NCI-H2081 treated with DMSO at 0.1 percent for 48 hours (cell line): ENCODE data around the gene MEIS2.

Source experiments
- DNase-seq: peaks from one replicate; lab custom pipeline; 2025; lab: John Stamatoyannopoulos, UW

MEIS2 gene

GRCh38 chr15:36965570-36966342, 134.6 kb downstream of the MEIS2 start:
- DNase-seq, result no peak

DNA sequence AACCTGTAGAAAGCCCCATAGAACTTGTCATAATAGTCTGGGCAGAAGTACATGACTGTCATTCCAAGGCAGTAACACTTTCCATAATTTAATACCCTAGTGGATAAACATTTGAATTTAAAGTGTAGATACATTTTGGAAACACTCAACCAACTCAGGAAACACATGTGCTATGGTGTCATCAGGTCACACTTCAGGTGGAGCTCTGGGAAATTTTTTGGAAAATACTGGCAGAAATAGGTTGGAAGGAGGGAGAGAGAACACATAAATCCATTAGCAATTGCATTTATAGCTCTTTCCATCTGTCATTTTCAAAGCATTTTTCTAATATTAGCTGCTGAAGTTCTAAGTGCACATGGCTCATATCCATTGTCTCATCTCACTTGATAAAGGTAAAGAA, 135.7 kb downstream of the MEIS2 start:
- DNase-seq, result no peak

- no peak for DNase-seq
These were observed 138.4 kb downstream of the MEIS2 start for GRCh38 chr15:36961956-36962355.

DNA sequence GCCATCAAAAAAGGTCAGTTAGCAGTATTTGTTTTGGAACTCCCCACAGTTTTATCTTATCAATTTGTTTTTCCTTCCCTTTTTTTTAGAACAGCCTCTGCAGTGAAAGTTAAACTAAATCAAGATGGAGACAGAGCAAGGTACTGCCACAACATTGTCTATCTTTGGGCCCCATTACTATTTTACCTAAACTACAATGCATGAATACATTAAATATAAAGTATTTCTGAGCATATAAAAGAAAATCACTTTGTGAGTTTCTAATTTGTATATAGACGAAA, 139.5 kb downstream of the MEIS2 start:
- DNase-seq, result no peak

DNA sequence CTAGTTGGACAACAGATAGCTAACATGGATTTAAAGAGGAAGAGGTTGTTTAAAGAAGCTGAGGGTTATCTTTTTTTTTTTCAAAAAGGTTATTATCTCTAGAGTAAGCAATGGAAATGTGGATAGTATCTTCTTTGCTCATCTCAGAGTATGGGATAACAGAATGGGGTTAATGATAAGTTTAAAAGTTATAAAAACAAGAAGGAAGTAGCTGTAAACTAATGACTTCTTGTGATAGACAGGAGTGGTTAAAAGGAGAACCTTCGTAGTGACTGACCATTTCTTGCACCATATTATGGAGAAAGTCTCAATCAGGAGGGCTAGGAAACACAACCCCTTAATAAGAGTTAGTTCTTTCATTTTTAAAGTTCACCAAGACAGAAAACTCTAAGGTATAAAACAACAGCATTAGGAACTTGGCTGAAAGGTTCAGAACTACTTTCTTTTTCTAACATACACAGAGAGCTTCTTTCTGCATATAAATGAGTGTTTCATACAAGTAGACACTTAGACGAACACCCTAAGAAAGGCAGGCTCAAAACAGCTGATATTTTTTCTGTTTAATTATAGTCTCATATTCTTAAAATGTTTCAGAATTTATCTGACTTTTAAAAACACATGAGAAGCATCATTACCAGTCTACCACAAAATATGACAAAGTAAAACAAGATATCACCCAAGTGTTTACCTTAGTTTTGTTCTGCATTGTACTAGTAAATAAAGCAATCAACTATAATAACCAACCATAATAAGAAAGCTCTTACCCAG, 140.0 kb downstream of the MEIS2 start:
- DNase-seq, result no peak

- DNase-seq, result no peak
These were observed 140.6 kb downstream of the MEIS2 start for GRCh38 chr15:36959746-36960145.

- no peak for DNase-seq
These were observed 141.7 kb downstream of the MEIS2 start for GRCh38 chr15:36958606-36959005.

- no peak for DNase-seq
These were observed 145.9 kb downstream of the MEIS2 start for GRCh38 chr15:36954486-36954885.

GRCh38 chr15:36953346-36953745, 147.0 kb downstream of the MEIS2 start:
- no peak for DNase-seq

DNA sequence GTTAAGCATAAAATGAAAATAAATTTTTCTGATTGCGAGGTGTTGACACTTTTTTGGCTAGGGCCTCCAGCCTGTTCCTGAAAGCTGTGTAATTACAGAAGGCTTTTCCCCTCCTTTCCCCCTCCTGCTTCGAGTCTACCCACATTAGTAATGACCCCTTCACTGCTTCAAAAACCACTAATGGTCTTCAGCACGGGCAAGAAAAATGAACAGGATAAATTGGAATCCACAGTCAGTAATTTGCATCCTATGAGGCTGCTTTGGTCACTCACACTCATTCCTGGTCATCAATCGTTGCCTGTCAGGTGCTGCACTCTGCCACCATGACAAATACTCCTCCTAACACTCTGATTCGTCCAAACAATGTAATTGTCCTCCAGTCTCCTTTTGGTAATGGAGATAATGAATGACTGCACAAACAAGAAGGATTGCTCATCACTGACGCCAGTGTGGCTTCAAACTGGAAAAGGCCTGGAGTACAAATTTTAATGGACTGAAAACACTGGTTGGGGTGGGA, 148.6 kb downstream of the MEIS2 start:
- DNase-seq, result peak; percentile 91

GRCh38 chr15:36950371-36950770, 150.0 kb downstream of the MEIS2 start:
- no peak for DNase-seq

DNA sequence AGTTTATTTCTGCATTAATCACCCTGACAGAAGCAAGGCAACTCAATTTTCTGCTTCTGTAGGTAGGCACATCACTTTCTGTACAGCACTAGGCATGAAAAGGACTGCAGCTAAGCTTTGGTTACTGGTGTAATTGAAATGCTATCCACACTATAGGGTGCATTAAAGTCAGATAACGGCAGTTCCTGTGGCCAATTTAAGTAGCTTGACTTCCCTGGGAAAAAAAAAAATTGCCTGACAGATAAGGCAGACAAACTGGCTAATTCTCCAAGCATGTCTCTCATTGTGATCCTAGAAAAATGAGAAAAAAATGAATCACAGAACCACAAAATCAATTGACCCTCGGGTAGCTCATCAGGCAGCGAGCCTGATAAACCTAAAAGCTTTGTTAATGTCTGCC, 151.4 kb downstream of the MEIS2 start:
- no peak for DNase-seq

DNA sequence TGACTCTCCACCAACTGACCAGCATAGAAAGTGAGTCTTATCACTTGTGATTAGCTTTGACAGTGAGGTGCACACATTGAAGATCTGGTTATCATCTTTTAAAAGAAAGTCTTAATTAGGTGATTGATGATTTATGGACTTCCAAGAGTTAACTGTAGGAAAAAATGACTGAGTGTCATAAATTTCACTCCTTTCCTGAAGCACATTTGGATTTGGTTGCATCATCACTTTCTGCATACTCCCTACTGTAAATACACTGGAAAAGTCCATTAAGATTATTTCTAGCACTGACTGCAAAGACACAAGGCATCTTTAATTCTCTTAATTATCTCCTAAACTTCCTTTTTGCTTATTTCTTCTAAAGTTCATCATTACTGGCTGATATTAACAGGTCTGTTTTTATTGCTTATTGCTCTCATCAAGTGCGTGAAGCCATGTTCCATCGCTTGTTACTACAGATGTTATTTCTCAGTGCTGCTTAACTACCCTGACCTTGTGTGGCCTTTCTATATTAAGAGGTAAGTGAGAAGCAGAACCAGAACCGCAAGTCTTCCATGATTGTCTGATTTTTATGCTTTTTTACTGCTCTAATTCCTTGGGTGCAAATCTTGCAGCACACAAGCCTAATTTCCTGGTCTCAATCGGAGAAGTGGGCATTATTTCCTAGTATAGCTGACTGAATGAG, 153.2 kb downstream of the MEIS2 start:
- no peak for DNase-seq

DNA sequence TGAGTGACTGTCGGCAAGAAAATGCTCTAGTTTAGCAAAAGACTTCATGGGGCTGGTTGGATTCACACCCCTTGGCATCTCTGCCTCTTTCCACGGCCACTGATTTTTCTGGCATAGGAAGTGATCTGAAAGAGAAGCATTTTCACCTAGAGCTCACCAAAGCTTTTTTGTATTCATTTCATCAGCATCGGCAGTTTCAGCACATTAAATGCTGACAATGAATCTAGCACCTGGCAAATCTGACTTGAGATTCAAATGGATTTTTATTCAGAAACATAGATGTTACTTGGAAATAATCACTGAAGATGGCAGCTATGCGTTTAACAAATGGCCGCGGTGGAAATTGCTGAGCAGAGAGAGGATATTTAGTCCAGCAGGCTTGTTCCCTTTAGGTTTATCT, 155.9 kb downstream of the MEIS2 start:
- DNase-seq, result no peak

- DNase-seq, result no peak
These were observed 156.6 kb downstream of the MEIS2 start for GRCh38 chr15:36943508-36944361.

- no peak for DNase-seq
These were observed 158.0 kb downstream of the MEIS2 start for GRCh38 chr15:36942248-36942827.

- no peak for DNase-seq
These were observed 158.6 kb downstream of the MEIS2 start for GRCh38 chr15:36941798-36942197.

DNA sequence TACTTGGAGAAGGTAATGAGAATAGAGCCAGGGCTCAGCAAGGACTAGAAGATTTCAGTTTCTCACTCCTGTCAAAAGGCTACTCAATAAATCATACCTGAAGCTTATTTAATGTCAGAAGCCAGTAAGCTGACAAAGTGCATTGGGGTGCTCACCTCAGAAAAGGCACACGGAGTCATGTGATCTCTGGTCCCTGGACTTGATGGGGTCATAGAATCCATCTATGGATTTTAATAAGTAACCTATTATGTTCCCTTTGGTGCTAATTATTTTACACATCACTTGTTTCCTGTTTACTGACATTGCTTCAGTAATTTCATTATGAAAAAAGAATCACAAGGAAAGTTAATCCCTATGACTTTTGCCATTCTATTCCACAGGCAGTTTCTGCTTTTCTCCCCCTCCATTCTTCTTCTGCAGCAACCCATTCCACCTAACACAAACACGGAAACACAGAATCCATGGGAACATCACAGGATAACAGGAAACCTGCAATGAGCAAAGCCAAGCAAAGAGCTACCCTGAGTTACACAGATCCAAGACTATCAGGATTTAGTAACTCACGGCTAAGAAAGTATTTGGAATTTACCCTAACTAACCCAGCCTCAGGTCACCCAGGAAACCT, 159.6 kb downstream of the MEIS2 start:
- DNase-seq, result no peak

DNA sequence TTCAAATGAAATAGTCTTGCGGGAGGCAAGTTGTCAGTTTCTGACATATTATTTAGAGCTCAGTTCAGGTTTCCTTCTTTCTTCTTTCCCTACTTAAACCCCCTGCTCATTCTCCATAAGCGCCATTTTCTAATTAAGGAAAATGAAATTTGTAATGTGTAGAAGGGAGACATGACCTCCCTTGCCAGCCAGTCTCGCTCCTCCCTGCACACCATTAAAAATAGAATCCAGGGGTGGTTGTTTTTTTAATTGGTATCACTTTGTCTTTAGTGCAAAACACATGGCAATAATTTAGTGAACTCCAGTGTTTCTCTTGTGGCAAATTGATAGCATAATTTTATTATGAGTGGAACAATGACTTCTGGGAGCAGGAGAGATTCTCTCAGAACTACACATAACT, 160.1 kb downstream of the MEIS2 start:
- no peak for DNase-seq

DNA sequence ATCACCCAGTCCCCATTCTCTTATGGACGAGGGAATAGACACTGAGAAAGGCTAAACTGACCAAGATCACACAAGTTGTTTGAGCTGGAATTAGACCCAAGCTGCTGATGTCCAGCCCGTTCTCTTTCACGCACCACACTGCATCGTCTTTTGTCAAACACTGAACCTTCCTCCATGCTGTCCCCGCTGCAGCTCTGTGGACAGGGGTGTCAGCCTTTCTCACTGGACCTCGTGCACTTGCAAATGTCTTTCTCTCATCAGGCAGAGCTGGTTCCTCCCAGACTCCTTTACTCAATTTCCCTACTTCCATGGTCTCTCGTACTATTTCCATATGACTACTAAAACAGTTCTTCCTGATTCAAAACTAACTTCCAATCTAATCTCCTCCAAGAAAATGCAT, 161.6 kb downstream of the MEIS2 start:
- no peak for DNase-seq

GRCh38 chr15:36938131-36938530, 162.2 kb downstream of the MEIS2 start:
- no peak for DNase-seq
